ENCODE data around the gene PRKCA.

The PRKCA gene

GRCh38 chr17:66633317-66633965, 331.0 kb downstream of the PRKCA start:
- peak in 5 of 42 donors; percentile 11 to 43 (median 27) for DNase-seq
- intact Hi-C loops (cut with DNase I) = no loop called here

- intact Hi-C loops (cut with DNase I) = no loop called here
These were observed 331.8 kb downstream of the PRKCA start for GRCh38 chr17:66634193-66634592.

GRCh38 chr17:66635386-66636045, 333.1 kb downstream of the PRKCA start:
- no peak for DNase-seq
- intact Hi-C loops (cut with DNase I) = no loop called here

More at GRCh38 chr17:66634193-66634592, 331.8 kb downstream of the PRKCA start:
- no peak for DNase-seq

GRCh38 chr17:66636111-66636510, 333.7 kb downstream of the PRKCA start:
- intact Hi-C loops (cut with DNase I) = no loop called here
- peak in 19 of 42 donors; percentile 11 to 85 (median 40) for DNase-seq

- DNase-seq = no peak
- intact Hi-C loops (cut with DNase I) = no loop called here
These were observed 335.1 kb downstream of the PRKCA start for GRCh38 chr17:66637491-66637890.

GRCh38 chr17:66638707-66639479, 336.5 kb downstream of the PRKCA start:
- intact Hi-C loops (cut with DNase I) = no loop called here
- DNase-seq = no peak

GRCh38 chr17:66643815-66644710, 341.6 kb downstream of the PRKCA start:
- DNase-seq = peak in 9 of 42 donors; percentile 7 to 51 (median 26)
- intact Hi-C loops (cut with DNase I) = no loop called here

GRCh38 chr17:66645259-66645658, 342.8 kb downstream of the PRKCA start:
- peak; percentile 5 to 80 (median 47) for DNase-seq
- intact Hi-C loops (cut with DNase I) = no loop called here

- intact Hi-C loops (cut with DNase I) = no loop called here
- DNase-seq = no peak
These were observed 345.1 kb downstream of the PRKCA start for GRCh38 chr17:66647391-66647983.

GRCh38 chr17:66649818-66650543, 347.6 kb downstream of the PRKCA start:
- intact Hi-C loops (cut with DNase I) = no loop called here
- DNase-seq = no peak

- DNase-seq = no peak
- intact Hi-C loops (cut with DNase I) = no loop called here
These were observed 348.1 kb downstream of the PRKCA start for GRCh38 chr17:66650544-66650877.

GRCh38 chr17:66652840-66653507, 350.6 kb downstream of the PRKCA start:
- intact Hi-C loops (cut with DNase I) = no loop called here
- DNase-seq = no peak

GRCh38 chr17:66654106-66654740, 351.8 kb downstream of the PRKCA start:
- peak in 15 of 42 donors; percentile 15 to 69 (median 38) for DNase-seq
- intact Hi-C loops (cut with DNase I) = no loop called here

GRCh38 chr17:66654764-66655163, 352.4 kb downstream of the PRKCA start:
- DNase-seq = no peak
- intact Hi-C loops (cut with DNase I) = no loop called here

- intact Hi-C loops (cut with DNase I) = no loop called here
- no peak for DNase-seq
These were observed 353.0 kb downstream of the PRKCA start for GRCh38 chr17:66655461-66655860.

GRCh38 chr17:66655861-66656260, 353.4 kb downstream of the PRKCA start:
- DNase-seq = peak in 40 of 42 donors; percentile 27 to 91 (median 62)
- intact Hi-C loops (cut with DNase I) = no loop called here

Measured in head of caudate nucleus (tissue), 42 donors.